ENCODE measurements around the gene ANKRD11.
"Not testable (repeated sequence)": the region's sequence is repeated elsewhere in the genome, so short reads cannot be mapped to it uniquely, and the experiment has no call there.

The ANKRD11 gene

GRCh38 chr16:89362540-89363223 is 127.7 kb downstream of the ANKRD11 start:
- FAIRE-seq, result not testable (repeated sequence)

- FAIRE-seq, result no peak
Observed at GRCh38 chr16:89361751-89362539, 128.4 kb downstream of the ANKRD11 start.

GRCh38 chr16:89360760-89361435 is 129.5 kb downstream of the ANKRD11 start:
- no peak for FAIRE-seq

GRCh38 chr16:89359264-89360147 is 130.9 kb downstream of the ANKRD11 start:
- no peak for FAIRE-seq

GRCh38 chr16:89358030-89359005 is 132.0 kb downstream of the ANKRD11 start:
- FAIRE-seq, result no peak

- FAIRE-seq, result no peak
Observed at GRCh38 chr16:89357055-89357816, 133.1 kb downstream of the ANKRD11 start.

GRCh38 chr16:89355686-89356085 is 134.7 kb downstream of the ANKRD11 start:
- no peak for FAIRE-seq

- FAIRE-seq, result no peak
Observed at GRCh38 chr16:89355007-89355406, 135.4 kb downstream of the ANKRD11 start.

- FAIRE-seq, result no peak
Observed at GRCh38 chr16:89354325-89354724, 136.0 kb downstream of the ANKRD11 start.

- FAIRE-seq, result no peak
Observed at GRCh38 chr16:89352091-89352681, 138.2 kb downstream of the ANKRD11 start.

- no peak for FAIRE-seq
Observed at GRCh38 chr16:89351645-89352044, 138.7 kb downstream of the ANKRD11 start.

GRCh38 chr16:89350701-89351380 is 139.5 kb downstream of the ANKRD11 start:
- FAIRE-seq, result no peak

GRCh38 chr16:89349947-89350633 is 140.3 kb downstream of the ANKRD11 start:
- FAIRE-seq, result no peak

GRCh38 chr16:89347807-89348206 is 142.6 kb downstream of the ANKRD11 start:
- no peak for FAIRE-seq

- no peak for FAIRE-seq
Observed at GRCh38 chr16:89346869-89347268, 143.5 kb downstream of the ANKRD11 start.

GRCh38 chr16:89345642-89346150 is 144.7 kb downstream of the ANKRD11 start:
- no peak for FAIRE-seq

GRCh38 chr16:89344846-89345611 is 145.3 kb downstream of the ANKRD11 start:
- FAIRE-seq, result no peak

- FAIRE-seq, result no peak
Observed at GRCh38 chr16:89344458-89344834, 145.9 kb downstream of the ANKRD11 start.
